Right ventricle myocardium superior (tissue), 1 donor: ENCODE measurements around the gene NT5E. TPM values are rescaled to one million over a fixed set of nuclear protein-coding genes. Genes with fewer than 3 reads are reported as not detected.
A peak's percentile ranks its signal among the peaks of the same experiment; 100 is the strongest.

ENCODE experiments used
- ATAC-seq: fragments of 200-7000 bp; cut with Tn5 transposase; one replicate; pipeline ENCODE4 v1.9.1; 2020; ENCODE audit warnings: mild to moderate bottlenecking; ENCODE audit not compliant: poor library complexity
- DNase-seq: peaks from one replicate; pipeline ENCODE4 v3.0.0-alpha.2; 2020
- intact Hi-C: fragments of 100-400 bp; cut with DNase I; formaldehyde crosslinking; loops from one replicate; pipeline ENCODE4 v1.11.2; 2022
- total RNA-seq: library from RNA; stranded (reverse); fragmentation: NEBNext Ultra II Directional; extraction: Animal tissue kit (Norgen Biotek cat#: 25700); gene quantifications from one replicate; pipeline ENCODE4 v1.2.1, GENCODE V29; 2021
- donor health status: DM: no; HTN: yes; CAD: no; lungs with severe emphysema.

NT5E gene
- total RNA-seq, 1 donor from 2014 or later = 4.2 TPM

DNA sequence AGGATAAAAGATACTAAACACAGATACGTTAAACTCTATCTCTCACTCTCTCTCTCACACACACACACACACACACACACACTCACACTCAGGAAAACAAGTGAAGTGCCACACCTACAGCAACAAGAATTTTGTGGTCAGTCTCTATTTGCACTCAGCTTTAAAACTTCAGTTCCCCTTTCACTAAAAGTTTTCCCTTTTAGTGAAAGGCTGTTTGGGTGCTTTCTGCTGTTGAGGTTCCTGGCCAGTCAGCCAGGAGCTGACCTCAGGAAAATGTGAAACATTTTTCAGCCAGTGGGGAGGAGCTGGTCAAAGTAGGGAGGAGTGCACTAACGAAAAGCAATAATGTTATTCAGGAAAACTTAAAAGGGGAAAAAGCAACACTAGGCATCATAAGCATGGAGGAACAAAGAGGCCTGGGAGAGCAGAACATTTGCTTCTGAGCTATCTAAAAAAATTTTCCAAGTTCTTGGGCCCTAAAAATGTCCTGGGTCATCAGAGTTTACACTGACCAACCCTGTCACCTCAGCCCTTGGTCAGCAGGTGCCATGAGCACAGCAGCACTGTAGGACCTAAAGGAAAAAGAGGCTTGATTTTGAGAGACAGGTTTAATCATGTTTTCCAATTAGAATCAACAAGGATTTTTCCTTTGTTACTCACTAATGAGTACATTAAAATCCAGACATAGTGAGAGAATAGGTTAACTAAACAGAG lies 30.7 kb upstream of the NT5E start:
- DNase-seq (no peak), ATAC-seq (no peak)
- intact Hi-C loops = no loop called here

DNA sequence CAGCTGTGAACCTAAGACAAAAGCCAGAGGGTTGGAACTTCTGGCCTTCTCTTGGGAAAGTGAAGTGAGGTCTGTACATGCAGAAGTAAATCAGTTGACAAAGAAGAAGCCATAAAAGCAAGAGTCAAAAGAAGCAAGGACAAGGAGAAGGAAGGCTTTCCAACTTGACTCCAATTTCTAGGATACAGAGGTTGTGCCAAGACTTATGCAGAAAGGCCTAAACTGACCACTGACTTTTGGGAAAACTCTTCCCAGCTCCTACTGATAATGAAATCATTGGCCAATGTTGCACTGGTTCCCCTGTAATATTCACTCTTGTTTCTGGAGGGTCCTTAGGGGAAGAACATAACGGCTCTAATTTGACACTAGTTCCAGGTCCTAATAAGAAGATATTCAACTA lies 29.3 kb upstream of the NT5E start:
- DNase-seq = no peak
- ATAC-seq = no peak
- intact Hi-C loops = no loop called here

GRCh38 chr6:85421181-85421580 lies 28.7 kb upstream of the NT5E start:
- intact Hi-C loops = no loop called here
- ATAC-seq (no peak), DNase-seq (no peak)

- DNase-seq (no peak), ATAC-seq (no peak)
- intact Hi-C loops = no loop called here
These were observed 27.9 kb upstream of the NT5E start for GRCh38 chr6:85421972-85422371.

GRCh38 chr6:85422996-85423395 lies 26.9 kb upstream of the NT5E start:
- ATAC-seq (no peak), DNase-seq (no peak)
- intact Hi-C loops = no loop called here

DNA sequence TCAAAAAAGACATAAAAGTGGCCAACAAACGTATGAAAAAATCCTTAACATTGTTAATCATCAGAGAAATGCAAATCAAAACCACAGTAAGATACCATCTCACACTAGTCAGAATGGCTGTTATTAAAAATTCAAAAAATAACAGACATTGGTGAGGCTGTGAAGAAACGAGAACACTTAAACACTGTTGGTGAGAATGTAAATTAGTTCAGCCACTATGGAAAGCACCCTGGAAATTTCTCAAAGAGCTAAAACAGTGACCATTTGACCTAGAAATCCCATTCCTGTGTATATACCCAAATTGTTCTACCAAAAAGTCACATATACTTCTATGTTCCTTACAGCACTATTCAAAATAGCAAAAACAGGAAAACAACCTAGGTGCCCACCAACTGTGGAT lies 24.9 kb upstream of the NT5E start:
- intact Hi-C loops = no loop called here
- ATAC-seq (no peak), DNase-seq (no peak)

DNA sequence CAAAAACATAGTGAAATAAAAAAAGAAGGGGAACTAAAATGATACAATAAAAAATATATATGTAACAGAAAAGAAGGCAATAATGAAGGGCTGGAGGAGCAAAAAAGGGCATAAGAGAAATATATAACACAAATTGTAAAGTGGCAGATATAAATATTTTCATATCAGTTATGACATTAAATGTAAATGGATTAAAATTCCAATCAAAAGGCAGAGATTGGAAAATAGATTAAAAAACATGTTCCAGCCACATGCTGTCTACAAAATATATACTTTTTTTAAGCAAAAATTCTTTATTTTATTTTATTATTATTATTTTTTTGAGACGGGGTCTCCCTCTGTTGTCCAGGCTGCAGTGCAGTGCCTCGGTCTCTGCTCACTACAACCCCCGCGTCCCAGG lies 23.9 kb upstream of the NT5E start:
- DNase-seq = no peak
- ATAC-seq = no peak
- intact Hi-C loops = no loop called here

- no peak for ATAC-seq
- intact Hi-C loops = no loop called here
- DNase-seq = no peak
These were observed 21.4 kb upstream of the NT5E start for GRCh38 chr6:85428486-85428885.

GRCh38 chr6:85429346-85429745 lies 20.5 kb upstream of the NT5E start:
- intact Hi-C loops = no loop called here
- DNase-seq (no peak), ATAC-seq (no peak)

- no peak for ATAC-seq
- no peak for DNase-seq
- intact Hi-C loops = no loop called here
These were observed 18.6 kb upstream of the NT5E start for GRCh38 chr6:85431271-85431670.

- ATAC-seq = no peak
- intact Hi-C loops = no loop called here
- no peak for DNase-seq
These were observed 17.3 kb upstream of the NT5E start for GRCh38 chr6:85432554-85432953.

DNA sequence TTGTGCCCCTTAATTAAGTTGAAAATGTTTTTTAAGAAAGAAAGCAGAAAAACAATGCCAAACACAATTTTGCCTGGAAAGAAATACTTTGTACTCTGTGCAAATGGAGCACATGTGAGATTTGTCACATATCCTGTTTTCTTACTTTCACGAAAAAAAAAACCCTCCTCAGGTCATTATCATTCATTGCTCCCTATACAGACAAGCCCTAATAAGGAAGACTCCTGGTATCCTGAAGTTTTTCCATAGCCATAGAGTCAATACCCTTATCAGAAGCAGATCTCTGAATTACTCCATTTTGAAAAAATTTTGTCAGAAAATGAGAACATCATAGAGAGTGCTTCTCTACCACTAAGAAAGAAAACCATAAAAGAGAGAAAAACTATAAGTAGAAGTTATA lies 14.0 kb upstream of the NT5E start:
- ATAC-seq = no peak
- DNase-seq = no peak
- intact Hi-C loops = no loop called here

DNA sequence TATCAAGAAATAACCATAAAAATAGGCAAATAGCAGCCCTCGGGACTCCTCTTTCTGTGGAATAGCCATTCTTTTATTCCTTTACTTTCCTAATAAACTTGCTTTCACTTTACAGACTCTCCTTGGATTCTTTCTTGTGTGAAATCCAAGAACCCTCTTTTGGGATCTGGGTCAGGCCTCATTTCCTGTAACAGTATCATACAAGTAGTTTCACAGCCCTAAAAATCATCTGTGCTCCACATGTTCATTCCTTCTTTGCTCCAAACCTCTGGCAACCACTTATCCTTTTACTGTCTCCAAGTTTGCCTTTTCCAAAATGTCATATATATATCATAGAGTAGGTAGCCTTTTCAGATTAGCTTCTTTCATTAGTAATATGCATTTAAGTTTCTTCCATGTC lies 13.5 kb upstream of the NT5E start:
- intact Hi-C loops = no loop called here
- peak; percentile 87 for ATAC-seq
- no peak for DNase-seq

GRCh38 chr6:85436939-85437495 lies 12.9 kb upstream of the NT5E start:
- intact Hi-C loops = no loop called here
- DNase-seq (no peak), ATAC-seq (no peak)

DNA sequence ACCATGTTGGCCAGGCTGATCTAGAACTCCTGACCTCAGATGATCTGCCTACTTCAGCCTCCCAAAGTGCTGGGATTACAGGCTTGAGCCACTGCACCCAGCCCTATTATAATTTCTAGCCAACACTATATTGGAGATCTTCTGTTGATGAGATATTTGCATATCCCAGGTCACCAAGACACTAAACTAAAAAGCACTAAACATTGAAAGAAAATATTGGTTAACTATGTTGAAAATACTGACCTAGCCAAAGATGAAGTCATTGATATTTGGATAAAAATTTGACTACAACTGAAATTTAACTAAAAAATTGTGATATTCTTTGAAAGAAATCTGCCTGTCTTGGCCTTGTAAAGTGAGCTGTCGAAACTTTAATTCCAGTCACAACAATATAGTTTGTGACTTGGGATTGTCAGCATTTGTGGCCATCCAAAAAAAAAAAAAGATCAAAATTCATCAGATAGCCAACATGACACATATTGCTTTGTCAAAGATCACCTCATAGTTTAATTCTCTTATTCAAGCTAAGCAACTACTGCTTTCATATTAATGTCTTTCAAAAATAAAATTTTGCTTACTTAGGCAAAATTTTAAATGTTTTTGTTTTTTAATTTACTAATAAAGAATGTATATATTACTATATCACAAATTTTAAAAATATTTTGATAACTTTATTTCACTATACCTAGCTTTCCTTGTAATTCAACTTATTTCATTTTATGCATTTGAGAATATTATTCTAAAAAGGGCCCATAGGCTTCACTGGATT lies 6.3 kb upstream of the NT5E start:
- intact Hi-C loops = no loop called here
- DNase-seq = no peak
- ATAC-seq = no peak

DNA sequence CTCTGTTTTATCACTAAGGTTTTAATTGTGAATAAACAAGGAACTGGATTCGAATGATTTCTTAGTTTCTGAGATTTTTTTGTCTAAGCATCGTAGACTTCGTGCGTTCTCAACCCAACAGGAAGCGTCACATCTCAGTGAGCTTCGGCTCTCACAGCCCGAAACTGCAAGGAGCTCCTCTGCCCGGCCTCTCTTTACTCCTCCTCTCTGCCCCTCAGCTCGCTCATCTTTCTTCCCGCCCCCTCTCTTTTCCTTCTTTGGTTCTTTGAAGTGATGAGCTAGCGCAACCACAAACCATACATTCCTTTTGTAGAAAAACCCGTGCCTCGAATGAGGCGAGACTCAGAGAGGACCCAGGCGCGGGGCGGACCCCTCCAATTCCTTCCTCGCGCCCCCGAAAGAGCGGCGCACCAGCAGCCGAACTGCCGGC lies 480 bp upstream of the NT5E start:
- DNase-seq (no peak), ATAC-seq (peak; percentile 68)
- intact Hi-C loops = no loop called here

DNA sequence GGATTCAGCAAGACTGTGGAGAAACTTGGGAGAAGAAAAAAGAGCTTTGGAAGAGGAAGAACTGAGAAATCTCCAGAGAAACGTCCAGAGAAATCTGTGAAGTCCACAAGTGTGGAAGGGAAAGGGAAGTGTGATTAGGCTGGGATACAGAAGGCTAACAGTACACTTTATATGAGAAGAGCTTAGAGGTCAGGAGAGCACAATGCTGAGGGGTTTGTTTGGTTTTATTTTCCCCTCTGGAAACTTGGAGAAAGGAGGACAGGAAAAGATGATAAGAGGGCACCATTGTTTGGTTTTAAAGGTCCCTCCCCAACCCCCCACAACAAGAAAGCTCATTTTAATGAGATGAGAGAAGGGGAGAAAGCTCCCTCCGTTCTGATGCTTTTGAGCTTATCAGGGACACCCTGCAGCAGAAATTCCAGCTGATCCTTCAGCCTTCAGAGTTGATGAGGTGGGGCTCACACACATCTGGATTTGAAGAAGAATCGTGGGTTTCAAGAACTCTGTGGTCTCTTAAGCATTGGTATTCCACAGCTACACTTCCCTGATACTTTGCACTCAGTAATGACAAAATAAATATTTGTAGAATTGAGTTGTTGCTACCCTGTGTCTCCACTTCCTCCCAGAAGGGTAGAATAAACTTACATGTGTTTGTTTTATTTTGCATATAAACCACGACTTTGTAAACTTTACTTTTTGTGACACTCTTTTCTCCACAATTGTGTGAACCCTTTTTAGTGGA lies 1.9 kb downstream of the NT5E start:
- no peak for DNase-seq
- intact Hi-C loops = no loop called here
- ATAC-seq = no peak

GRCh38 chr6:85452441-85452881 lies 2.6 kb downstream of the NT5E start:
- no peak for DNase-seq
- intact Hi-C loops = no loop called here
- no peak for ATAC-seq

DNA sequence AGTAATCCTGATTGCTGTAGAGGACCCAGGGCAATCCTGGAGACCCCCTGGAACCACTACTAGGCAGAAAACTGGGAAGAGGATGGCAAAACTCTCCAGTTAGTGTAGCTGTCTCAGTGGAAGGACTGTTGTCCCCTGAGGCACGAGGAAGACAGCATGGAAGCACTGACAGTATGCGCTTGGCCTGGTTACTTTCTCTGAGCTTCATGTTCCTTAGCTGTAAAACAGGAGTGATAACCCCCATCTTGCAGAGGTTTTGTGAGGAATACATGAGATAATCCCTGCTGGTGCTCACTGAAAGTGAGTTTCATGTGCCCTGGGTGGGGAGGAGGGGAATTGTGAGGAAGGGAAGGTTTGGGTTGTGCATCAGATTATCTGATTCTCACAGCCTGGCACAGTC lies 3.2 kb downstream of the NT5E start:
- intact Hi-C loops = no loop called here
- no peak for DNase-seq
- ATAC-seq = no peak

GRCh38 chr6:85453490-85453889 lies 3.6 kb downstream of the NT5E start:
- no peak for DNase-seq
- intact Hi-C loops = no loop called here
- ATAC-seq = no peak
